ENCODE data around the gene KLK15.

KLK15 gene

DNA sequence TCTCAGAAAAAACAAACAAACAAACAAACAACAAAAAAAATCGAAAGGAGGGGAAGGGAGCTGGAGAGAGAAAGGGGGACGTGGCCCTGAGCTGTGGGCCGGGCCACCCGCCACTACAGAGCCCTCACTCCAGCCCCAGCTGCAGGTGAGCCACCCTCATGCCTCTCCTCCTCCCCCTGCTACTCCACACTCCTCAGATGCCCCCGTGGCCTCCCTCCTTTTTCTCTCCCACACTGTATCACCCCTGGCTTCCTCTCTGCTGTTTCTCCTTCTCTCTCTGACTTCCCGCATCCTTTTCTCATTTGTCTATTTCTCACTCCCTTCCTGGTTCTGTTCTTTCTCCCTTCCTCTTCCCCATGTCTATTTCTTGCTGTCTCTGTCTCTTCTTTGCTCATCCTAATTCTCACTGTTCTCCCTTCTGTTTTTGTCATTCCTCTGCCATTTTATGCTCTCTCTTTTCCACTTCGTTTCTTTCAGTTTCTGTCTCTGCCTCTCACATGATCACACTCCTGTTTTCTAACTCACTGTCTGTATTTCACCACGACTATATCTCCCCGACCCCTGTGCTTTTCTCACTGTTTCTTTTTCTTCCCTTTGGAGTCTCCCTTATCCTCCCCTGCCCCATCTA is 42.5 kb upstream of the KLK15 start:
- TF ChIP-seq, protein P1, sequence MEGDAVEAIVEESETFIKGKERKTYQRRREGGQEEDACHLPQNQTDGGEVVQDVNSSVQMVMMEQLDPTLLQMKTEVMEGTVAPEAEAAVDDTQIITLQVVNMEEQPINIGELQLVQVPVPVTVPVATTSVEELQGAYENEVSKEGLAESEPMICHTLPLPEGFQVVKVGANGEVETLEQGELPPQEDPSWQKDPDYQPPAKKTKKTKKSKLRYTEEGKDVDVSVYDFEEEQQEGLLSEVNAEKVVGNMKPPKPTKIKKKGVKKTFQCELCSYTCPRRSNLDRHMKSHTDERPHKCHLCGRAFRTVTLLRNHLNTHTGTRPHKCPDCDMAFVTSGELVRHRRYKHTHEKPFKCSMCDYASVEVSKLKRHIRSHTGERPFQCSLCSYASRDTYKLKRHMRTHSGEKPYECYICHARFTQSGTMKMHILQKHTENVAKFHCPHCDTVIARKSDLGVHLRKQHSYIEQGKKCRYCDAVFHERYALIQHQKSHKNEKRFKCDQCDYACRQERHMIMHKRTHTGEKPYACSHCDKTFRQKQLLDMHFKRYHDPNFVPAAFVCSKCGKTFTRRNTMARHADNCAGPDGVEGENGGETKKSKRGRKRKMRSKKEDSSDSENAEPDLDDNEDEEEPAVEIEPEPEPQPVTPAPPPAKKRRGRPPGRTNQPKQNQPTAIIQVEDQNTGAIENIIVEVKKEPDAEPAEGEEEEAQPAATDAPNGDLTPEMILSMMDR (conservative IDR thresholded peaks at IDR 0.05; ENCODE audit: low read depth, low read length): no peak
- no peak for DNase-seq (ENCODE audit: low read depth)
- H3K4me3 ChIP-seq (ENCODE audit: low read depth, low read length): no peak overlapping the region

DNA sequence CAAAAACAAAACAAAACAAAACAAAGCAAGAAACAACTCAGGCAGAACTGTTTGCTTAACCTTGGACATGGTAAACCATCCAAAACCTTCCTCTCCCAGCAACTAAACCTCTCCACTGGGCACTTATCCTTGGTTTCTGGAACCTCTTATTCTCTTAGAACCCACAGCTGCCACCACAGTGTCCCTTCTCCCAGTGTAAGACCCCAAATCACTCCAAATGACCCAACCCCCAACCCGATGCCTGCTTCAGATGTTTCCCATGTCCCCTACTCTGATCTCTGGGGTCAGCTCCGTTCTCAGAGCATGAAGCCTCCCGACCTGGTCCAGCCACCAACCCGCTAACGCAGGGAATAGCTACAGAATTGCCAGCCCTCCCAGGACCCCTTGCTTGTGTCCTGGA is 40.8 kb upstream of the KLK15 start:
- TF ChIP-seq, protein P1 (conservative IDR thresholded peaks at IDR 0.05; ENCODE audit: low read depth, low read length): no peak
- no peak for DNase-seq (ENCODE audit: low read depth)
- no peak overlapping the region for H3K4me3 ChIP-seq (ENCODE audit: low read depth, low read length)

DNA sequence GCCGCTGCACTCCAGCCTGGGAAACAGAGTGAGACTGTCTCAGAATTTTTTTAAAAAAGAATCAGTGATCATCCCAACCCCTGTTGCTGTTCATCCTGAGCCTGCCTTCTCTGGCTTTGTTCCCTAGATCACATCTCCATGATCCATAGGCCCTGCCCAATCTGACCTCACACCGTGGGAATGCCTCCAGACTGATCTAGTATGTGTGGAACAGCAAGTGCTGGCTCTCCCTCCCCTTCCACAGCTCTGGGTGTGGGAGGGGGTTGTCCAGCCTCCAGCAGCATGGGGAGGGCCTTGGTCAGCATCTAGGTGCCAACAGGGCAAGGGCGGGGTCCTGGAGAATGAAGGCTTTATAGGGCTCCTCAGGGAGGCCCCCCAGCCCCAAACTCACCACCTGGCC is 39.7 kb upstream of the KLK15 start, which contains the start of gene KLK2:
Gene KLK2 (plus strand): TSS at position 384 of the 400 bp plus-strand sequence. CDS start 35 bp downstream, outside the sequence.
- TF ChIP-seq, protein P1 (conservative IDR thresholded peaks at IDR 0.05; ENCODE audit: low read depth, low read length): no peak
- DNase-seq (ENCODE audit: low read depth): no peak

DNA sequence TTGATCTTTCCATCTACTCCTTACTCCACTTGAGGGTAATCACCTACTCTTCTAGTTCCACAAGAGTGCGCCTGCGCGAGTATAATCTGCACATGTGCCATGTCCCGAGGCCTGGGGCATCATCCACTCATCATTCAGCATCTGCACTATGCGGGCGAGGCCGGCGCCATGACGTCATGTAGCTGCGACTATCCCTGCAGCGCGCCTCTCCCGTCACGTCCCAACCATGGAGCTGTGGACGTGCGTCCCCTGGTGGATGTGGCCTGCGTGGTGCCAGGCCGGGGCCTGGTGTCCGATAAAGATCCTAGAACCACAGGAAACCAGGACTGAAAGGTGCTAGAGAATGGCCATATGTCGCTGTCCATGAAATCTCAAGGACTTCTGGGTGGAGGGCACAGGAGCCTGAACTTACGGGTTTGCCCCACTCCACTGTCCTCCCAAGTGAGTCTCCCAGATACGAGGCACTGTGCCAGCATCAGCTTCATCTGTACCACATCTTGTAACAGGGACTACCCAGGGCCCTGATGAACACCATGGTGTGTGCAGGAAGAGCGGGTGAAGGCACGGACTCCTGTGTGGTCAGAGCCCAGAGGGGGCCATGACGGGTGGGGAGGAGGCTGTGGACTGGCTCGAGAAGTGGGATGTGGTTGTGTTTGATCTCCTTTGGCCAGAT is 37.2 kb upstream of the KLK15 start:
- TF ChIP-seq, protein P1 (conservative IDR thresholded peaks at IDR 0.05; ENCODE audit: low read depth, low read length): no peak
- H3K4me3 ChIP-seq (ENCODE audit: low read depth, low read length): no peak overlapping the region
- no peak for DNase-seq (ENCODE audit: low read depth)

More for the DNA sequence above, 39.7 kb upstream of the KLK15 start, which contains the start of gene KLK2:
- no peak within 1 kb of the TSS for H3K4me3 ChIP-seq (ENCODE audit: low read depth, low read length)

DNA sequence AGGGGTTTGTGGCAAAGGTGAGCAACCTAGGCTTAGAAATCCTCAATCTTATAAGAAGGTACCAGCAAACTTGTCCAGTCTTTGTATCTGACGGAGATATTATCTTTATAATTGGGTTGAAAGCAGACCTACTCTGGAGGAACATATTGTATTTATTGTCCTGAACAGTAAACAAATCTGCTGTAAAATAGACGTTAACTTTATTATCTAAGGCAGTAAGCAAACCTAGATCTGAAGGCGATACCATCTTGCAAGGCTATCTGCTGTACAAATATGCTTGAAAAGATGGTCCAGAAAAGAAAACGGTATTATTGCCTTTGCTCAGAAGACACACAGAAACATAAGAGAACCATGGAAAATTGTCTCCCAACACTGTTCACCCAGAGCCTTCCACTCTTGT is 36.1 kb upstream of the KLK15 start:
- H3K4me3 ChIP-seq (ENCODE audit: low read depth, low read length): no peak overlapping the region
- no peak for DNase-seq (ENCODE audit: low read depth)
- TF ChIP-seq, protein P1 (conservative IDR thresholded peaks at IDR 0.05; ENCODE audit: low read depth, low read length): no peak

DNA sequence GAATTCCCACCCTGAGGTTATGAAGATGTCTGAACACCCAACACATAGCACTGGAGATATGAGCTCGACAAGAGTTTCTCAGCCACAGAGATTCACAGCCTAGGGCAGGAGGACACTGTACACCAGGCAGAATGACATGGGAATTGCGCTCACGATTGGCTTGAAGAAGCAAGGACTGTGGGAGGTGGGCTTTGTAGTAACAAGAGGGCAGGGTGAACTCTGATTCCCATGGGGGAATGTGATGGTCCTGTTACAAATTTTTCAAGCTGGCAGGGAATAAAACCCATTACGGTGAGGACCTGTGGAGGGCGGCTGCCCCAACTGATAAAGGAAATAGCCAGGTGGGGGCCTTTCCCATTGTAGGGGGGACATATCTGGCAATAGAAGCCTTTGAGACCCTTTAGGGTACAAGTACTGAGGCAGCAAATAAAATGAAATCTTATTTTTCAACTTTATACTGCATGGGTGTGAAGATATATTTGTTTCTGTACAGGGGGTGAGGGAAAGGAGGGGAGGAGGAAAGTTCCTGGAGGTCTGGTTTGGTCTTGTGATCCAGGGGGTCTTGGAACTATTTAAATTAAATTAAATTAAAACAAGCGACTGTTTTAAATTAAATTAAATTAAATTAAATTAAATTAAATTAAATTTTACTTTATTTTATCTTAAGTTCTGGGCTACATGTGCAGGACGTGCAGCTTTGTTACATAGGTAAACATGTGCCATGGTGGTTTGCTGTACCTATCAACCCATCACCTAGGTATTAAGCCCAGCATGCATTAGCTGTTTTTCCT is 28.3 kb upstream of the KLK15 start:
- H3K4me3 ChIP-seq (ENCODE audit: low read depth, low read length): no peak overlapping the region
- TF ChIP-seq, protein P1 (conservative IDR thresholded peaks at IDR 0.05; ENCODE audit: low read depth, low read length): no peak
- DNase-seq (ENCODE audit: low read depth): no peak

Data from choroid plexus epithelial cell (primary cell).